Gastrocnemius medialis (tissue), 4 donors: ENCODE data around the gene COL9A3. TPM values are rescaled to one million over a fixed set of nuclear protein-coding genes. Genes with fewer than 3 reads are reported as not detected.

Experiments
- ATAC-seq, 2 donors: fragments of 150-250 bp; one replicate each; pipeline ENCODE4 v1.9.1; 2016
- DNase-seq, 2 donors: peaks; one replicate each; pipeline ENCODE4 v3.0.0-alpha.2; 2019
- H3K27ac ChIP-seq, 4 donors: fragments of 200-600 bp; sonication (generic); 1 replicate in 1 of 4; 2 replicates in 3 of 4; pipeline ENCODE4 v1.5.1; 2016 to 2018; ENCODE audit warnings: mild to moderate bottlenecking in 2 of 4, moderate library complexity in 1 of 4
- H3K27me3 ChIP-seq, 3 donors: fragments of 200-600 bp; sonication (generic) in 2 of 3; 1 replicate in 1 of 3; 2 replicates in 2 of 3; pipeline versions ENCODE4 v1.5.1 to v1.6.0; 2016 to 2019; ENCODE audit warnings: mild to moderate bottlenecking in 1 of 3, moderate library complexity in 1 of 3
- H3K36me3 ChIP-seq, 2 donors: fragments of 200-600 bp; sonication (generic) in 1 of 2; one replicate each; pipeline ENCODE4 v1.5.1; 2017 to 2018
- H3K4me1 ChIP-seq, 2 donors: fragments of 200-600 bp; sonication (generic) in 1 of 2; one replicate each; pipeline ENCODE4 v1.5.1; 2016 to 2017; ENCODE audit warnings: mild to moderate bottlenecking in 2 of 2
- H3K4me3 ChIP-seq, 4 donors: fragments of 200-600 bp; sonication (generic) in 3 of 4; 1 replicate in 1 of 4; 2 replicates in 3 of 4; pipeline ENCODE4 v1.5.1; 2016 to 2019; ENCODE audit warnings: mild to moderate bottlenecking in 2 of 4
- H3K9me3 ChIP-seq, 3 donors: fragments of 200-600 bp; sonication (generic) in 2 of 3; 1 replicate in 1 of 3; 2 replicates in 2 of 3; pipeline ENCODE4 v1.5.1; 2016 to 2019
- CTCF ChIP-seq, 5 experiments: fragments of 450-650 bp in 3 of 5; fragments of 200-600 bp in 2 of 5; sonication (generic) in 2 of 5; IDR thresholded peaks in 4 of 5; conservative IDR thresholded peaks in 1 of 5; 1 replicate in 4 of 5; 2 replicates in 1 of 5; pipeline ENCODE4 v1.5.1; 2016 to 2019; ENCODE audit warnings: antibody characterized with exemption in 5 of 5, mild to moderate bottlenecking in 3 of 5, moderate library complexity in 3 of 5
- POLR2A ChIP-seq, 2 donors: fragments of 450-650 bp; IDR thresholded peaks; one replicate each; pipeline ENCODE4 v1.6.1; 2017; ENCODE audit warnings: antibody characterized with exemption in 2 of 2, mild to moderate bottlenecking in 2 of 2, moderate library complexity in 2 of 2
- in situ Hi-C, 4 donors: fragments of 200-750 bp; cut with MboI; loops; one replicate each; pipeline versions ENCODE4 v1.15.0 to v1.8.0; 2017; ENCODE audit warnings: low sequenced_read_pairs in 4 of 4
- intact Hi-C: fragments of 100-400 bp; cut with DNase I; formaldehyde crosslinking; loops from one replicate; pipeline ENCODE4 v1.15.1; 2023; ENCODE audit warnings: low total_unique reads
- total RNA-seq, 4 donors: library from RNA; depleted of rRNA; stranded (reverse); fragments of >200 nt; gene quantifications; one replicate each; pipeline versions ENCODE4 v1.1.0 to v1.2.3, GENCODE V29; 2016

COL9A3 gene
- total RNA-seq, 4 donors from 2014 or later = 0.41 to 4.1 (median 1.6) TPM

- DNase-seq (no peak), ATAC-seq (no peak)
- intact Hi-C loops = loop anchor here (1.0 to 10.0 kb wide), 5 partner anchors 11 to 421 kb away; partner anchors contain the start of genes CABLES2, DIDO1, OGFR and YTHDF1
- H3K9me3 ChIP-seq = no peaks in the 10 kb centered on the region
- no peak for TF ChIP-seq CTCF (IDR thresholded peaks at IDR 0.05 in 4 of 5, conservative IDR thresholded peaks at IDR 0.05 in 1 of 5)
- TF ChIP-seq POLR2A (IDR thresholded peaks at IDR 0.05) = no peak
- H3K4me3 ChIP-seq = peak overlapping the region; percentile 52 to 75 (median 61)
- H3K27me3 ChIP-seq = no peaks in the 10 kb centered on the region
- H3K36me3 ChIP-seq = peaks cover 0 to 9% of the 10 kb centered on the region in 2 donors
- in situ Hi-C loops = loop anchor here in 1 of 4 donors (25.0 kb wide), 1 partner anchor 131 kb away; no protein-coding TSS in a partner anchor
- peaks cover 13 to 15% of the 10 kb centered on the region in 2 donors for H3K4me1 ChIP-seq
- H3K27ac ChIP-seq = peak overlapping the region; percentile 82 to 89 (median 84)
These were observed 23.2 kb upstream of the COL9A3 start for GRCh38 chr20:62793757-62794006.

DNA sequence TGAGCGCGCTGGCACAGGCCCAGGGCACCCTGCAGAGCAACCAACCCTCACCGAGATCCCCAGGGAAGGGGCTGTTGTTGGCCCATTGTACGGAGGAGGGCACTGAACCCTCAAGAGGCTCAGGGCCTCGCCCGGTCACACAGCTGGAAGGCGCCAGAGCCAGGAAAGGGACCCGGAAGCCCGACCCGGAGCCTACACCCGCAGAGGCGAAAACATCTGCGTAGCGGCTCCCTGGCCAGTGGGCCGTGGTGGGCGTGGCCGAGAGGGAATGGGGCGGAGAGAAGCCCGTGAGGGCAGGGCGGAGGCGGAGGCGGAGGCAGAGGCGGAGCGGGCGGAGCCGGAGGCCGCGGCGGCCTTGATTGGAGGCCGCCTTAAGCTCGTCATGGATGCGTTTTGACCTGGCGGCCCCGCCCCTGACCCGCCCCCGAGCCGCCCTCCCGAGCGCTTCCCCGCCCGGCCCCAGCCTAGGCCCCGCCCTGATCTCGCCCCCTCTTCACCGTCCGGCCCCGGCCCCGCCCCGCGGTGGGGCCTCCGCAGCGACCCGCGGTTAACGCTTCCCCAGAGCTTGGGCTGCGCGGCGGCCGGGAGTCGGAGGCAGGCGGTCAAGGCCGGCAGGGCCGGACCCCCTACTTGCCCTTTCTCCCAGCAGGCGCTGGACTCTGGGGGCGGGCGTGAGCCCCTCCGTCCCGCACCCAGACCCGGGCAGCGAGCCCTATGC is 22.7 kb upstream of the COL9A3 start:
- intact Hi-C loops = loop anchor here (1.0 to 10.0 kb wide), 5 partner anchors 10 to 421 kb away; partner anchors contain the start of genes CABLES2, DIDO1, OGFR and YTHDF1
- DNase-seq = peak; percentile 89 to 92

GRCh38 chr20:62795023-62795761 is 21.7 kb upstream of the COL9A3 start:
- TF ChIP-seq CTCF (IDR thresholded peaks at IDR 0.05 in 4 of 5, conservative IDR thresholded peaks at IDR 0.05 in 1 of 5) = no peak
- TF ChIP-seq POLR2A (IDR thresholded peaks at IDR 0.05) = peak in 1 of 2 donors; percentile 34
- in situ Hi-C loops = loop anchor here in 1 of 4 donors (25.0 kb wide), 1 partner anchor 133 kb away; no protein-coding TSS in a partner anchor
- peaks cover 0 to 24% of the 10 kb centered on the region in 2 donors for H3K36me3 ChIP-seq
- H3K27ac ChIP-seq = peak overlapping the region; percentile 86 to 93 (median 92)
- intact Hi-C loops = loop anchor here (10.0 kb wide), 2 partner anchors 390 to 420 kb away; partner anchors contain the start of genes CABLES2 and YTHDF1
- H3K9me3 ChIP-seq = no peaks in the 10 kb centered on the region
- H3K4me3 ChIP-seq = peak overlapping the region; percentile 75 to 89 (median 76)
- DNase-seq = no peak
- ATAC-seq = peak; percentile 7 to 11
- peaks cover 13 to 15% of the 10 kb centered on the region in 2 donors for H3K4me1 ChIP-seq
- H3K27me3 ChIP-seq = no peaks in the 10 kb centered on the region

More for the DNA sequence above, 22.7 kb upstream of the COL9A3 start:
- no peaks in the 10 kb centered on the region for H3K27me3 ChIP-seq
- TF ChIP-seq CTCF (IDR thresholded peaks at IDR 0.05 in 4 of 5, conservative IDR thresholded peaks at IDR 0.05 in 1 of 5) (no peak), POLR2A (IDR thresholded peaks at IDR 0.05) (peak; percentile 85 to 93)
- H3K27ac ChIP-seq = peak overlapping the region; percentile 89 to 93 (median 92)
- ATAC-seq = peak; percentile 78
- H3K4me3 ChIP-seq = peak overlapping the region; percentile 75 to 89 (median 76)
- peaks cover 13 to 15% of the 10 kb centered on the region in 2 donors for H3K4me1 ChIP-seq
- in situ Hi-C loops = loop anchor here in 1 of 4 donors (25.0 kb wide), 1 partner anchor 132 kb away; no protein-coding TSS in a partner anchor
- H3K36me3 ChIP-seq = peaks cover 0 to 14% of the 10 kb centered on the region in 2 donors
- no peaks in the 10 kb centered on the region for H3K9me3 ChIP-seq

GRCh38 chr20:62796699-62797491 is 20.0 kb upstream of the COL9A3 start:
- no peak for ATAC-seq
- intact Hi-C loops = loop anchor here (2.0 to 10.0 kb wide), 3 partner anchors 392 to 654 kb away; partner anchors contain the start of genes CABLES2, PSMA7, SS18L1 and YTHDF1
- H3K4me1 ChIP-seq = peaks cover 16 to 28% of the 10 kb centered on the region in 2 donors

More at GRCh38 chr20:62796699-62797491, 20.0 kb upstream of the COL9A3 start:
- peak overlapping the region; percentile 92 to 93 (median 92) for H3K27ac ChIP-seq
- peaks cover 0 to 27% of the 10 kb centered on the region in 2 donors for H3K36me3 ChIP-seq
- peak in 1 of 2 donors; percentile 25 for DNase-seq
- in situ Hi-C loops = loop anchor here in 1 of 4 donors (25.0 kb wide), 1 partner anchor 135 kb away; no protein-coding TSS in a partner anchor
- H3K9me3 ChIP-seq = no peaks in the 10 kb centered on the region
- TF ChIP-seq POLR2A (IDR thresholded peaks at IDR 0.05) = no peak
- no peak for TF ChIP-seq CTCF (IDR thresholded peaks at IDR 0.05 in 4 of 5, conservative IDR thresholded peaks at IDR 0.05 in 1 of 5)
- H3K4me3 ChIP-seq = peak overlapping the region; percentile 61 to 75 (median 68)
- H3K27me3 ChIP-seq = no peaks in the 10 kb centered on the region
